LHCN-M2 (cell line): ENCODE measurements around the gene HPGDS. TPM values are rescaled to one million over a fixed set of nuclear protein-coding genes. Genes with fewer than 3 reads are reported as not detected.
"Not testable (repeated sequence)": the region's sequence is repeated elsewhere in the genome, so short reads cannot be mapped to it uniquely, and the experiment has no call there.

Source experiments
- DNase-seq: peaks from one replicate; pipeline ENCODE4 v3.0.0-alpha.2; 2012; ENCODE audit warnings: low read depth
- total RNA-seq: library from RNA; depleted of rRNA; stranded (reverse); fragments of >200 nt; gene quantifications from 2 replicates; pipeline ENCODE4 v1.2.3, GENCODE V29; 2014

Gene HPGDS
- total RNA-seq, 1 experiment from 2014 or later: not detected

GRCh38 chr4:94329933-94330332, 12.7 kb downstream of the HPGDS start:
- DNase-seq: no peak

- DNase-seq: no peak
Observed at GRCh38 chr4:94325835-94326234, 16.8 kb downstream of the HPGDS start.

- not testable (repeated sequence) for DNase-seq
Observed at GRCh38 chr4:94319927-94320326, 22.7 kb downstream of the HPGDS start.

DNA sequence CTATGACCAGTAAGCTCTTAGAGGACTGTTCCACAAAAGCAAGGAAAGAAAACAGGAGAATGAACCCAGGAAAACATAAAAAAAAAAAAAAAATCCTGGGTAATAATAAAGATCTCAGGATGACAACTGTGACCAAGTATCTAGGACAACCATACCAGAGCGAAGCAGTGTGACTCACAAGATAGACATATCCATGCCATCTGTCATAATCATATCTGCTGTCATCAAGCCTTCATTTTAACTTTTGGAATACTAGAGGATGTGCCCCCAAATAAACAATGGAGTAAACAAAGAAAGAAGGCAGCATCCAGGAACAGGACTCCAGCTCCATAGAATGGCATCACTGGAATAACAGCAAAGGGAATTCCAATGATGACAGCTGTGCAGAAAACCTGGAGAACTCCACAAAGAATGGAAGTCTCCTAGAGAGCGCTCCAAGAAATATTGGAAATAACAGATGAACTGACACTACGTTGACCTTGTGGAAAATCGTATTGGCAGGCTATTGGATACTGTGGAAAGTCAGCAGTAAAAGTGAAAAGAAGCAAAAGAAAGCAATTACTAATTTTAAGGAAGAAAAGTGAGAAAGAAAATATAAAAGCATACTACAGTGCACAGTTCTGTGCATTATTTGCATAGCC, 35.3 kb downstream of the HPGDS start:
- DNase-seq: peak; percentile 68

GRCh38 chr4:94306713-94307112, 35.9 kb downstream of the HPGDS start:
- DNase-seq: peak; percentile 36

GRCh38 chr4:94305466-94306225, 37.0 kb downstream of the HPGDS start:
- peak; percentile 94 for DNase-seq

DNA sequence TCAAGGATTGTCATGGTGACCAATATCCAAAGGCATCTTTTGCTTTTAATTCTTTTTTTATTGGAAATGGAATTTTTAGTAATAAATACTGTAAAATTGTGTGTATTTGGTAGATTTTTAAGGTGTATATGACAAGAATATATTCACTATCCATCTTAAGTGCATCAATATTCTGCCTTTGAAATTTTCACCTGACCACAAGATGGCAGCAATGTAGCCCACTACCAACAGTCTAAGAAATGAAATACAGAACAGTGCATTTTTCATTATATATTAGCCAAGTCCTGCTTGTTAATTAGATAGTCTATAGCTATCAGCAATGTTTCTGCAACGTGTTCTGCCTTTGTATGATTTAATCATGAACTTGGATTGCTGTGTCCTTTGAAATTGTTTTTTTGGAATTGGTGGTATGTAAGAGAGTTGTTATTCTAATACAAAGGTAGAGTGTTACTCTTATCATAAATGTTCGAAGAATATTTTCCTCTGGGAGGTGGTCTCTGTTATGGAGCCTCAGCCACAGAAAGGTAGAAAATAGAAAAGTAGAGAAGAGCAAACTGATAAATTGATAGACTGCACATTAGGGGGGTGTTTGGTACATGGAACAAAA, 38.2 kb downstream of the HPGDS start:
- peak; percentile 61 for DNase-seq

DNA sequence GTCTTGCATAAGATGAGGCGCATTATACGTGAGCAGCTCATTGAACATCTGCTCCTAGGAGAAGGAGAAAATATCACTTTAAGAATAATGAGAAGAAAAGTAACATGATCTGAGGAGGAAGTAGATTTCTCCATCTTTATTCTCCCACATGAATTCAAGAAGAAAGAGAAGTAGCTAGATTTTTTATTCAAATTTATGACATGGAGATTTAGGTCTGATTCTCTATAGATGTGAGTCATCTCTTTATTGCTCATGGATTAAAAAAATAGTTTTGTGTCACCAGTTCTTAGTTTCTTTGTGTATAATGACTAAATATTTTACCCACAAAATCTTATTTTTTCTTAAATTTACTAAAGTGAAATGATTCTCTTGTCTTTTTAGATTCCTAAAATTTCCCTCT, 40.4 kb downstream of the HPGDS start:
- DNase-seq: peak; percentile 24

DNA sequence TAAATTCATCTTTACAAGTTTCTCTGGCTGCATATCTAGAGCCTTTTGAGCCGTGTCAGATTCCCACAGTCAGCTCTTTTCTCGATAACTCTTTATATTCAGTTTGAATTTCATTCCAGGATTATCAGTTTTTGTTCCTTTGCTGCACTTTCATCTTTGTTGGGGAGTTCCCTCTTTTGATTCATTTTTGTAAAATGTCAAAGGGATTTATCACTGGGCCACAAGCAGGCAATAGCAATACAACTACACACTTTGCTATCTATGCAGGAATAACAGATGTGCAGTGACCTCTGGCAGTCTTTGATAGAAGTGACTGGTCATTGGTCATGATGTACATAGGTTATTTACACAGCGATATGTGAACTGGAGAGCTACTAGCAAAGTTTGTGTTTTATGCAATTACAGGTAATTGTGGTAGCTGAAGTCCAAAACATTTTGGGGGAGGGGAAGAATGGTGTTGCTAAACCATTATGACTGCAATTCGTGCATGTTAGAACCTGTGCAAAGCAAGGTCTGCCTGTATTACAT, 43.8 kb downstream of the HPGDS start:
- DNase-seq: no peak

GRCh38 chr4:94295473-94295872, 47.2 kb downstream of the HPGDS start:
- not testable (repeated sequence) for DNase-seq

DNA sequence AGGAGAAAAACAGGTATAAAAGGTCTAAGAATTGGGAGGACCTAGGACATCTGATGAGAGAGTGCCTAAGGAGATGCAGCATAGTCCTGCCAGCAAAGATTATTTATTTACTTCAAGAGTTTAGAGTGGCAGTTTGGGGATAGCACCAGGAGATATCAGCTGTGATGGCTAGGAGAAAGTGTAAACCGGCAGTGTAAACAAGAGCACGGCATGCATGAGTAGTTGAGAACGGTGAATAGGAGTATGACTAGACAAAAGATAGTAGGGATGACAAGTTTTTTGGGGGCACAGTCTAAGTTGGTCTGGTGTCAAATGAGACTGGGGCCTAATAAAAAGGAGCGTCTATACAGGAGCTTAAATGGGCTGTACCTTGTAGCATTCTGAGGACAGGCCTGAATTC, 48.7 kb downstream of the HPGDS start:
- not testable (repeated sequence) for DNase-seq

GRCh38 chr4:94290245-94290644, 52.4 kb downstream of the HPGDS start:
- DNase-seq: no peak

- DNase-seq: no peak
Observed at GRCh38 chr4:94285666-94286065, 57.0 kb downstream of the HPGDS start.

DNA sequence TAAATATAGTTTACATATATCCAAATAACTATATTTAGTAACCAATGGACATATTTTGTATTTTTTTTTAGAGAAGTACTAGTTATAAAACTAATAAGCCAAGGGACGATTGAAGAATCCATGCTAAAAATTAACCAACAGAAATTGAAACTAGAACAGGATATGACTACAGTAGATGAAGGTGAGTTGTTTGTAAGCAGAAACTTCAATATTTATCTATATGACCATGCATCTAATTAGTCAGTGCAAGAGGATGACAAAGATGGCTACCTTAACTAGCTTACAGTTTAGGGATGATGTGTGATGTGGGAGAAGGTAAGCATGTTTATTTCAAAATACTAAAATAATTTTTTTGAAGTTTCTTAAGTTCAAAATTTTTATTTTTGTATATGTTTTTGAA, 57.7 kb downstream of the HPGDS start:
- no peak for DNase-seq

GRCh38 chr4:94278781-94279180, 63.9 kb downstream of the HPGDS start:
- DNase-seq: no peak

DNA sequence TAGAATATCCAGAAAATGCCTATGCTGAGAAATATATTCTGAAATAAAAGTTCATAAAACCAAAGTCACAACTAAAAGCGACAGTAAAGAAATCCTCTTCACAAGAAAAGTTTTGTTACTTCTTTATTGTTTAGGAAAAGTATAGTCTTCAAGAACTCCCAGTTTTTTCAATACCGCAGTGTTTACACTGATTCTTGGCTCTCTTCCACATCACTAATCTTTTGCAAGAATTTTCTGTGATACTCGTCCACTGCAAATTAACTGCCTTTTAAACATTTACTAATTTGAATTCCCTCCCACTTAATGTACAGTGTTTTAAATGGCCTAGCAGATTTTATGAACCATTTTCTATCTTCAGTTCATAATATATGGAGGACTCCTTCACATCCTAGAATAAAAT, 65.1 kb downstream of the HPGDS start:
- no peak for DNase-seq

GRCh38 chr4:94276204-94276603, 66.4 kb downstream of the HPGDS start:
- no peak for DNase-seq

- DNase-seq: peak; percentile 50
Observed at GRCh38 chr4:94274912-94275311, 67.7 kb downstream of the HPGDS start.

DNA sequence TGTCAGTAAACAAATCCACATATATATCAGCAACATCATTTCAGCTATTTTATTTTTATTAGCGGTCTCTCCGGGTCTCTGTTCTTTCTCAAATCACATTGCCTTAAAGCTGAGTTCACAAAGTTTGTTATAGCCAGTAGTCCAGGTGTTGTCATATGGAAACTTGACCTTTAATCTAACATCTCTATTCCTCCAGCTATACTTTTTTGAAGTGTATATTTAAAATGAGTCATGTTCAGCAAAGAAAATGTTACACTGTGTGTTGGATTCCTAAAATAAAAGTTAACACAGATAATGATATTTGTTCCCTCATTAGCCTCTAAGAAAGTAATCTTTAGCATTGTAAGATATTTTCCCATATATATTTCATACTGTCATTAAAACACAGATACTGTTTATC, 71.4 kb downstream of the HPGDS start:
- no peak for DNase-seq

DNA sequence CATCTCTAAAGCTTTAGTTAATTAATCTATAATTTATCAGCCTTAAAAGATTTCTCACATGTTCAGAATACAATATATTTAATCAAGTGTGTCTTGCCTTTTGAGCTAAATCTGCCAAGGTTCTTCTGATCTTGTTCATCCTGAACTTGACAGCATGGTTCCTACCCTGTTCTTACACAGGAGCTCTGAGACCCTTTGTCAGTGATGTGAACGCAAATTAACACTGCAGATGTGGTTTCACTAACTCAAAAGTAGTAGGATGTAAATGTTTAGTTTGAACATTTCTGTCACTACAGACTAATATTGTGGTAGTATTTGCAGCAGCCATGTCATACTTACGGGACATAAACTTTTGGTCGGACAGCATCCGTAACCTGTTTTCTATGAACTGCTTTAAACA, 75.6 kb downstream of the HPGDS start:
- no peak for DNase-seq

DNA sequence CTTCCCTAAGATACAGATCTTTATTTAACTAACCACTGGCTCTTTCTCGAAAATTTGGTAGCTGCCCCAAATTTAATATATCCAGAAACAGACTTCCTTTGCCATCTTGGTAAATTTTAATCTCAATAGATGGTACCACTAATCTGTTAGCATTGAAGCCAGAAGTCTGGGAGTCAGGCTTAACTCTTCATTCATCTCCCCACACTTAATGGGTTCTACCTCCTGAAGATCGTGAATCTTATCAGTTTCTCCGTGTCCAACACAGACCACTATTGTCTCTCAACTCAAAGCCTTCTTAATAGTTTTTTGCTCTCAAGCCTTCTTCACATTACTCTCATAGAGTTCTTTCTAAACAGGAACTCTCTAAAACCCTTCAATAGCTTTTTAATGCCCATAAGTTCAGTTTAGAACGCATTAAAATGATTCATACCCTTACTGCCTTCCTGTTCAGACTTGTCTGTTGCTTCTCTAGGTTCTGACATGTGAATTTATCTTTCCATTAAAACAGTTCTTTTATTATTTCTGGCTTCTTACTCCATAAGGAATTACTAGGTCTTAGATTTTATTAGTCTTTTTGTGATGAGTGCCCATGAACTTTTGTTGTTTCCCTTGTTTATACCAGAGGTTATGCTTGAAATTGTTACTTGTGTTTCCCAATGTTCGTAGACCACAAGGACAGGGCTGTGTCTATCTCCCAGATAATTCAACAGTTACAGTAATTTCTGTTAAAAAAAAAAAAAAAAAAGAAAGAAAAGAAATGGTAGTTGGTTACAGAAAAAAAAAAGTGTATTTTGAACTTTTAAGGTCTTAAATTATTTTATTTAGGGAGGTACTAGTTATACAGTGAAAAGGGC, 80.2 kb downstream of the HPGDS start:
- DNase-seq: no peak

GRCh38 chr4:94256828-94257227, 85.8 kb downstream of the HPGDS start:
- peak; percentile 12 for DNase-seq
